ENCODE results near the gene RPS21.

DNA sequence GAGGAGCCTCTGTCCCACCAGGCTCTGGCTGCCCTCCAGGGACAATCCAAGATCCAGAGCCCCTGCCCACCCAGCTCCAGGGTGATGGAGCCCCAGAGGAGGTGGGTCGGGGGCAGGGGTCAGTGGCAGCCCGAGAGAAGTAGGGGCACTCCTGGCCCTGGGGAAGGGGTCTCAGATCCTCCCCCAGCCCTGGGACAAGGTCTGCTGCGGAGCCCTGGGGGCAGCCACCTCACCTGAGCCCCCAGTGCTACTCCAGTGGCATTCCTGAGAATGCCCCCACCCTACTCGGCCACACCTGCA, 17.1 kb upstream of the RPS21 start:
- TF ChIP-seq, protein P1, sequence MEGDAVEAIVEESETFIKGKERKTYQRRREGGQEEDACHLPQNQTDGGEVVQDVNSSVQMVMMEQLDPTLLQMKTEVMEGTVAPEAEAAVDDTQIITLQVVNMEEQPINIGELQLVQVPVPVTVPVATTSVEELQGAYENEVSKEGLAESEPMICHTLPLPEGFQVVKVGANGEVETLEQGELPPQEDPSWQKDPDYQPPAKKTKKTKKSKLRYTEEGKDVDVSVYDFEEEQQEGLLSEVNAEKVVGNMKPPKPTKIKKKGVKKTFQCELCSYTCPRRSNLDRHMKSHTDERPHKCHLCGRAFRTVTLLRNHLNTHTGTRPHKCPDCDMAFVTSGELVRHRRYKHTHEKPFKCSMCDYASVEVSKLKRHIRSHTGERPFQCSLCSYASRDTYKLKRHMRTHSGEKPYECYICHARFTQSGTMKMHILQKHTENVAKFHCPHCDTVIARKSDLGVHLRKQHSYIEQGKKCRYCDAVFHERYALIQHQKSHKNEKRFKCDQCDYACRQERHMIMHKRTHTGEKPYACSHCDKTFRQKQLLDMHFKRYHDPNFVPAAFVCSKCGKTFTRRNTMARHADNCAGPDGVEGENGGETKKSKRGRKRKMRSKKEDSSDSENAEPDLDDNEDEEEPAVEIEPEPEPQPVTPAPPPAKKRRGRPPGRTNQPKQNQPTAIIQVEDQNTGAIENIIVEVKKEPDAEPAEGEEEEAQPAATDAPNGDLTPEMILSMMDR (IDR thresholded peaks at IDR 0.05) = no peak
- no peak for TF ChIP-seq POLR2A (IDR thresholded peaks at IDR 0.05)

Measured in lower leg skin (tissue), 3 donors.